ENCODE data around the gene TRABD2B.

TRABD2B gene

GRCh38 chr1:48007047-48007446, 9.9 kb upstream of the TRABD2B start:
- TF ChIP-seq CTCF (conservative IDR thresholded peaks at IDR 0.05; ENCODE audit: control insufficient read depth, insufficient read depth, low read depth, low read length) = no peak

GRCh38 chr1:48006264-48006663, 9.1 kb upstream of the TRABD2B start:
- H3K4me3 ChIP-seq (ENCODE audit: control insufficient read depth, low read depth, low read length) = no peak overlapping the region
- peak; percentile 66 for DNase-seq (ENCODE audit: low read depth)
- no peak for TF ChIP-seq CTCF (conservative IDR thresholded peaks at IDR 0.05; ENCODE audit: control insufficient read depth, insufficient read depth, low read depth, low read length)

More at GRCh38 chr1:48007047-48007446, 9.9 kb upstream of the TRABD2B start:
- peak; percentile 50 for DNase-seq (ENCODE audit: low read depth)
- H3K4me3 ChIP-seq (ENCODE audit: control insufficient read depth, low read depth, low read length) = no peak overlapping the region

- no peak overlapping the region for H3K4me3 ChIP-seq (ENCODE audit: control insufficient read depth, low read depth, low read length)
- DNase-seq (ENCODE audit: low read depth) = no peak
- no peak for TF ChIP-seq CTCF (conservative IDR thresholded peaks at IDR 0.05; ENCODE audit: control insufficient read depth, insufficient read depth, low read depth, low read length)
Observed at GRCh38 chr1:48005253-48006117, 8.3 kb upstream of the TRABD2B start.

- no peak overlapping the region for H3K4me3 ChIP-seq (ENCODE audit: control insufficient read depth, low read depth, low read length)
- TF ChIP-seq CTCF (conservative IDR thresholded peaks at IDR 0.05; ENCODE audit: control insufficient read depth, insufficient read depth, low read depth, low read length) = no peak
- DNase-seq (ENCODE audit: low read depth) = no peak
Observed at GRCh38 chr1:48003741-48004531, 6.8 kb upstream of the TRABD2B start.

GRCh38 chr1:48002142-48002541, 5.0 kb upstream of the TRABD2B start:
- no peak overlapping the region for H3K4me3 ChIP-seq (ENCODE audit: control insufficient read depth, low read depth, low read length)
- TF ChIP-seq CTCF (conservative IDR thresholded peaks at IDR 0.05; ENCODE audit: control insufficient read depth, insufficient read depth, low read depth, low read length) = no peak
- no peak for DNase-seq (ENCODE audit: low read depth)

- no peak for TF ChIP-seq CTCF (conservative IDR thresholded peaks at IDR 0.05; ENCODE audit: control insufficient read depth, insufficient read depth, low read depth, low read length)
- no peak overlapping the region for H3K4me3 ChIP-seq (ENCODE audit: control insufficient read depth, low read depth, low read length)
- no peak for DNase-seq (ENCODE audit: low read depth)
Observed at GRCh38 chr1:48001696-48002095, 4.5 kb upstream of the TRABD2B start.
